Measurements from ENCODE around the gene VASH2. TPM values are rescaled to one million over a fixed set of nuclear protein-coding genes. Genes with fewer than 3 reads are reported as not detected.
"Not testable (repeated sequence)": the region's sequence is repeated elsewhere in the genome, so short reads cannot be mapped to it uniquely, and the experiment has no call there.

Gene VASH2
- total RNA-seq, 1 experiment from 2014 or later = 303 TPM

DNA sequence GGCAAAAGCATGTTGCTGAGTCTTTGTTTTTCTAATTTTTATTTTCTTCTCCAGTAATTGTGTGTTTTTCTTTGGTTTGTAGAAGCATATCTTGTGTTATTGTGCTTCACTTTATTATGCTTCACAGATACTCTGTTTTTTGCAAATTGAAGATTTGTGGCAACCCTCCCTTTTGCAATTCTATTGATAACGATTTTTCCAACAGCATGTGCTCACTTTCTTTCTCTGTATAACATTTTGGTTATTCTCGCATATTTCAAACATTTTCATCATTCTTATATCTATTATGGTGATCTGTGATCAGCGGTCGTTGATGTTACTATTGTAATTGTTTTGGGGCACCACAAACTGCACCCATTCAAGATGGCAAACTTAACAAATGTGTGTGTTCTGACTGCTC is 69.1 kb downstream of the VASH2 start (continued):
- TF ChIP-seq, protein P1, sequence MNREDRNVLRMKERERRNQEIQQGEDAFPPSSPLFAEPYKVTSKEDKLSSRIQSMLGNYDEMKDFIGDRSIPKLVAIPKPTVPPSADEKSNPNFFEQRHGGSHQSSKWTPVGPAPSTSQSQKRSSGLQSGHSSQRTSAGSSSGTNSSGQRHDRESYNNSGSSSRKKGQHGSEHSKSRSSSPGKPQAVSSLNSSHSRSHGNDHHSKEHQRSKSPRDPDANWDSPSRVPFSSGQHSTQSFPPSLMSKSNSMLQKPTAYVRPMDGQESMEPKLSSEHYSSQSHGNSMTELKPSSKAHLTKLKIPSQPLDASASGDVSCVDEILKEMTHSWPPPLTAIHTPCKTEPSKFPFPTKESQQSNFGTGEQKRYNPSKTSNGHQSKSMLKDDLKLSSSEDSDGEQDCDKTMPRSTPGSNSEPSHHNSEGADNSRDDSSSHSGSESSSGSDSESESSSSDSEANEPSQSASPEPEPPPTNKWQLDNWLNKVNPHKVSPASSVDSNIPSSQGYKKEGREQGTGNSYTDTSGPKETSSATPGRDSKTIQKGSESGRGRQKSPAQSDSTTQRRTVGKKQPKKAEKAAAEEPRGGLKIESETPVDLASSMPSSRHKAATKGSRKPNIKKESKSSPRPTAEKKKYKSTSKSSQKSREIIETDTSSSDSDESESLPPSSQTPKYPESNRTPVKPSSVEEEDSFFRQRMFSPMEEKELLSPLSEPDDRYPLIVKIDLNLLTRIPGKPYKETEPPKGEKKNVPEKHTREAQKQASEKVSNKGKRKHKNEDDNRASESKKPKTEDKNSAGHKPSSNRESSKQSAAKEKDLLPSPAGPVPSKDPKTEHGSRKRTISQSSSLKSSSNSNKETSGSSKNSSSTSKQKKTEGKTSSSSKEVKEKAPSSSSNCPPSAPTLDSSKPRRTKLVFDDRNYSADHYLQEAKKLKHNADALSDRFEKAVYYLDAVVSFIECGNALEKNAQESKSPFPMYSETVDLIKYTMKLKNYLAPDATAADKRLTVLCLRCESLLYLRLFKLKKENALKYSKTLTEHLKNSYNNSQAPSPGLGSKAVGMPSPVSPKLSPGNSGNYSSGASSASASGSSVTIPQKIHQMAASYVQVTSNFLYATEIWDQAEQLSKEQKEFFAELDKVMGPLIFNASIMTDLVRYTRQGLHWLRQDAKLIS (CRISPR knock-in tag; IDR thresholded peaks at IDR 0.05; ENCODE audit: borderline replicate concordance) = no peak

DNA sequence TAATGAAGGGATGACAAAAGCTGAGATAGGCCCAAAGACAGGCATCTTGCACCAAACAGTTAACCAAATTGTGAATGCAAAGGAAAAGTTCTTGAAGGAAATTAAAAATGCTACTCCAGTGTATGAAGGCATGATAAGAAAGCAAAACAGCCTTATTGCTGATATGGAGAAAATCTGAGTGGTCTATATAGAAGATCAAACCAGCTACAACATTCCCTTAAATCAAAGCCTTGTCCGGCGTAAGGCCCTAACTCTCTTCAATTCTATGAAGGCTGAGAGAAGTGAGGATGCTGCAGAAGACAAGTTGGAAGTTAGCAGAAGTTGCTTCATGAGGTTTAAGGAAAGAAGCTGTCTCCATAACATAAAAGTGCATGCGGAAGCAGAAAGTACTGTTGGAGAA is 69.7 kb downstream of the VASH2 start:
- peaks cover 16% of the 10 kb centered on the region for H3K9me3 Mint-ChIP-seq
- H3K36me3 Mint-ChIP-seq = peaks cover 3% of the 10 kb centered on the region
- no peak overlapping the region for H3K27ac Mint-ChIP-seq
- ATAC-seq (no peak), DNase-seq (ENCODE audit: low spot score) (no peak)
- ChIA-PET CTCF (interaction anchor here (0.6 kb wide), 1 partner anchor 20 kb away, joined by 6 read pairs; no protein-coding TSS in a partner anchor), POLR2A (no interaction called here)
- H3K4me3 Mint-ChIP-seq = no peak overlapping the region
- TF ChIP-seq, protein P2, sequence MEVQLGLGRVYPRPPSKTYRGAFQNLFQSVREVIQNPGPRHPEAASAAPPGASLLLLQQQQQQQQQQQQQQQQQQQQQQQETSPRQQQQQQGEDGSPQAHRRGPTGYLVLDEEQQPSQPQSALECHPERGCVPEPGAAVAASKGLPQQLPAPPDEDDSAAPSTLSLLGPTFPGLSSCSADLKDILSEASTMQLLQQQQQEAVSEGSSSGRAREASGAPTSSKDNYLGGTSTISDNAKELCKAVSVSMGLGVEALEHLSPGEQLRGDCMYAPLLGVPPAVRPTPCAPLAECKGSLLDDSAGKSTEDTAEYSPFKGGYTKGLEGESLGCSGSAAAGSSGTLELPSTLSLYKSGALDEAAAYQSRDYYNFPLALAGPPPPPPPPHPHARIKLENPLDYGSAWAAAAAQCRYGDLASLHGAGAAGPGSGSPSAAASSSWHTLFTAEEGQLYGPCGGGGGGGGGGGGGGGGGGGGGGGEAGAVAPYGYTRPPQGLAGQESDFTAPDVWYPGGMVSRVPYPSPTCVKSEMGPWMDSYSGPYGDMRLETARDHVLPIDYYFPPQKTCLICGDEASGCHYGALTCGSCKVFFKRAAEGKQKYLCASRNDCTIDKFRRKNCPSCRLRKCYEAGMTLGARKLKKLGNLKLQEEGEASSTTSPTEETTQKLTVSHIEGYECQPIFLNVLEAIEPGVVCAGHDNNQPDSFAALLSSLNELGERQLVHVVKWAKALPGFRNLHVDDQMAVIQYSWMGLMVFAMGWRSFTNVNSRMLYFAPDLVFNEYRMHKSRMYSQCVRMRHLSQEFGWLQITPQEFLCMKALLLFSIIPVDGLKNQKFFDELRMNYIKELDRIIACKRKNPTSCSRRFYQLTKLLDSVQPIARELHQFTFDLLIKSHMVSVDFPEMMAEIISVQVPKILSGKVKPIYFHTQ (CRISPR knock-in tag; IDR thresholded peaks at IDR 0.05) = no peak
- TF ChIP-seq, protein P3, sequence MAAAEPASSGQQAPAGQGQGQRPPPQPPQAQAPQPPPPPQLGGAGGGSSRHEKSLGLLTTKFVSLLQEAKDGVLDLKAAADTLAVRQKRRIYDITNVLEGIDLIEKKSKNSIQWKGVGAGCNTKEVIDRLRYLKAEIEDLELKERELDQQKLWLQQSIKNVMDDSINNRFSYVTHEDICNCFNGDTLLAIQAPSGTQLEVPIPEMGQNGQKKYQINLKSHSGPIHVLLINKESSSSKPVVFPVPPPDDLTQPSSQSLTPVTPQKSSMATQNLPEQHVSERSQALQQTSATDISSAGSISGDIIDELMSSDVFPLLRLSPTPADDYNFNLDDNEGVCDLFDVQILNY (CRISPR knock-in tag; IDR thresholded peaks at IDR 0.05) = no peak
- TF ChIP-seq FOXK1 (CRISPR knock-in tag; IDR thresholded peaks at IDR 0.05) (no peak), CREM (CRISPR knock-in tag; IDR thresholded peaks at IDR 0.05) (no peak), ZNF121 (CRISPR knock-in tag; IDR thresholded peaks at IDR 0.05) (no peak), ELF4 (CRISPR knock-in tag; IDR thresholded peaks at IDR 0.05; ENCODE audit: low read depth) (no peak), FOXP1 (CRISPR knock-in tag; IDR thresholded peaks at IDR 0.05; ENCODE audit: borderline replicate concordance) (no peak), NFE2L1 (CRISPR knock-in tag; IDR thresholded peaks at IDR 0.05) (no peak), SMAD4 (CRISPR knock-in tag; IDR thresholded peaks at IDR 0.05) (no peak), OVOL2 (CRISPR knock-in tag; IDR thresholded peaks at IDR 0.05; ENCODE audit: borderline replicate concordance) (no peak), TP53 (CRISPR knock-in tag; IDR thresholded peaks at IDR 0.05) (no peak), TCF7 (CRISPR knock-in tag; IDR thresholded peaks at IDR 0.05; ENCODE audit: low read depth) (no peak), ZNF423 (CRISPR knock-in tag; IDR thresholded peaks at IDR 0.05) (no peak)
- TF ChIP-seq, protein P1 (CRISPR knock-in tag; IDR thresholded peaks at IDR 0.05; ENCODE audit: borderline replicate concordance) = no peak
- TF ChIP-seq, protein P4, sequence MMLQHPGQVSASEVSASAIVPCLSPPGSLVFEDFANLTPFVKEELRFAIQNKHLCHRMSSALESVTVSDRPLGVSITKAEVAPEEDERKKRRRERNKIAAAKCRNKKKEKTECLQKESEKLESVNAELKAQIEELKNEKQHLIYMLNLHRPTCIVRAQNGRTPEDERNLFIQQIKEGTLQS (CRISPR knock-in tag; conservative IDR thresholded peaks at IDR 0.05) = no peak
- TF ChIP-seq, protein P5, sequence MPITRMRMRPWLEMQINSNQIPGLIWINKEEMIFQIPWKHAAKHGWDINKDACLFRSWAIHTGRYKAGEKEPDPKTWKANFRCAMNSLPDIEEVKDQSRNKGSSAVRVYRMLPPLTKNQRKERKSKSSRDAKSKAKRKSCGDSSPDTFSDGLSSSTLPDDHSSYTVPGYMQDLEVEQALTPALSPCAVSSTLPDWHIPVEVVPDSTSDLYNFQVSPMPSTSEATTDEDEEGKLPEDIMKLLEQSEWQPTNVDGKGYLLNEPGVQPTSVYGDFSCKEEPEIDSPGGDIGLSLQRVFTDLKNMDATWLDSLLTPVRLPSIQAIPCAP (CRISPR knock-in tag; IDR thresholded peaks at IDR 0.05) = no peak
- peaks cover 14% of the 10 kb centered on the region for H3K27me3 Mint-ChIP-seq (ENCODE audit: low read depth)
- no peaks in the 10 kb centered on the region for H3K4me1 Mint-ChIP-seq

DNA sequence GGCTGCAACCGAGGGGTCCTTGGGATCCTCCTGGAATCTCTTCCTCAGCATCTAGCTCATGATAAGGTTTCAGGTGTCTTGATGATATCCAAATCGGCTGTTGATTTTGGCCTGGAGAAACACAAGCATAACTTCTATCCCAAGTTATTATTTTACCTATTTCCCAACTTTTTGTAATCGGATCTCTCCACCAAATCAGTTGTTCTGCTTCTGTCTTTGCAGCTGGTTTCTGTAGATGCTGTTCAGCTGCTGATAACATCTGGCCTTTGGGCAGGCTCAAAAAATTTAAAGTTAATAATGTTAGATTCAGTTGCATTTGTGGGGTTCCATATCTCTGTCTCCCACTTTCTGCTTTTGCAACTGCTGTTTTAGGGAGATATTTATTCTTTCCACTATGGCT is 76.7 kb downstream of the VASH2 start:
- Mint-ChIP-seq H3K9me3 (peaks cover 51% of the 10 kb centered on the region), H3K36me3 (peaks cover 20% of the 10 kb centered on the region), H3K27me3 (ENCODE audit: low read depth) (peaks cover 47% of the 10 kb centered on the region)
- DNase-seq (ENCODE audit: low spot score); H3K27ac Mint-ChIP-seq; H3K4me3 Mint-ChIP-seq; ATAC-seq; H3K4me1 Mint-ChIP-seq; CTCF ChIA-PET; POLR2A ChIA-PET: not testable (repeated sequence)

Data from WTC11 (cell line).